ENCODE measurements around the gene N4BP2L2. TPM values are rescaled to one million over a fixed set of nuclear protein-coding genes. Genes with fewer than 3 reads are reported as not detected.

The N4BP2L2 gene
- total RNA-seq, 1 experiment from 2014 or later, result 92.7 TPM

- no peak overlapping the region for H3K4me2 ChIP-seq (ENCODE audit: low read length)
- BruUV-seq (replicated peaks), result no TSS peak
- no peaks in the 10 kb centered on the region for H4K20me1 ChIP-seq (ENCODE audit: insufficient read depth)
- H3K4me1 ChIP-seq (ENCODE audit: control insufficient read depth in 1 of 2, insufficient read depth in 2 of 2, low read length in 2 of 2), result no peaks in the 10 kb centered on the region
- TF ChIP-seq EZH2phosphoT487 (IDR thresholded peaks at IDR 0.05; ENCODE audit: borderline replicate concordance), result no peak
- TF ChIP-seq SRF (IDR thresholded peaks at IDR 0.05; ENCODE audit: low read depth), result no peak
- TF ChIP-seq ELF1 (IDR thresholded peaks at IDR 0.05; ENCODE audit: borderline replicate concordance, low read depth), result no peak
- no peak for TF ChIP-seq FOSL1 (IDR thresholded peaks at IDR 0.05; ENCODE audit: low read depth)
- no peak for TF ChIP-seq SIN3A (IDR thresholded peaks at IDR 0.05; ENCODE audit: low read depth)
- no peak for TF ChIP-seq RAD21 (IDR thresholded peaks at IDR 0.05; ENCODE audit: low read depth)
- no peak for TF ChIP-seq JUND (IDR thresholded peaks at IDR 0.05)
- H2AFZ ChIP-seq (ENCODE audit: low read depth, low read length, poor library complexity, severe bottlenecking), result no peak overlapping the region
- no peaks in the 10 kb centered on the region for H3K36me3 ChIP-seq (ENCODE audit: control insufficient read depth in 1 of 2, insufficient read depth in 2 of 2, low read length in 2 of 2)
- CTCF ChIA-PET, result no interaction called here
- no peaks in the 10 kb centered on the region for H3K9me2 ChIP-seq (ENCODE audit: insufficient read depth)
- POLR2A ChIA-PET, result no interaction called here
- no peaks in the 10 kb centered on the region for H3K27me3 ChIP-seq (ENCODE audit: insufficient read depth, low read length)
- intact Hi-C loops (cut with micrococcal nuclease), result no loop called here
- RAD21 ChIA-PET (ENCODE audit: low non-redundant PET in 1 of 2, low total read pairs in 2 of 2, uncharacterized antibody in 2 of 2, unreplicated experiment in 2 of 2), result no interaction called here
- no peak overlapping the region for H3K9ac ChIP-seq (ENCODE audit: low read length)
- no peaks in the 10 kb centered on the region for H3K9me3 ChIP-seq (ENCODE audit: control insufficient read depth in 1 of 2, insufficient read depth in 1 of 2, low read depth in 1 of 2, low read length in 2 of 2)
- H3K79me2 ChIP-seq (ENCODE audit: insufficient read depth, low read length), result no peaks in the 10 kb centered on the region
- H3K27ac ChIP-seq (ENCODE audit: low read depth, low read length), result no peak overlapping the region
- no peak for ATAC-seq
- DNase-seq (ENCODE audit: low read depth, low spot score), result no peak
- H3K4me3 ChIP-seq (replicated peaks in 1 of 2; ENCODE audit: low read depth in 1 of 2, low read length in 2 of 2), result no peak overlapping the region
Measured at GRCh38 chr13:32503727-32504126, 34.9 kb downstream of the N4BP2L2 start.

GRCh38 chr13:32501064-32501463 is 37.5 kb downstream of the N4BP2L2 start:
- no peak for DNase-seq (ENCODE audit: low read depth, low spot score)
- Histone ChIP-seq H3K36me3 (ENCODE audit: control insufficient read depth in 1 of 2, insufficient read depth in 2 of 2, low read length in 2 of 2) (no peaks in the 10 kb centered on the region), H3K9me2 (ENCODE audit: insufficient read depth) (no peaks in the 10 kb centered on the region), H2AFZ (ENCODE audit: low read depth, low read length, poor library complexity, severe bottlenecking) (no peak overlapping the region), H3K27me3 (ENCODE audit: insufficient read depth, low read length) (no peaks in the 10 kb centered on the region), H3K4me2 (ENCODE audit: low read length) (no peak overlapping the region), H3K9ac (ENCODE audit: low read length) (no peak overlapping the region), H3K4me1 (ENCODE audit: control insufficient read depth in 1 of 2, insufficient read depth in 2 of 2, low read length in 2 of 2) (no peaks in the 10 kb centered on the region), H3K4me3 (replicated peaks in 1 of 2; ENCODE audit: low read depth in 1 of 2, low read length in 2 of 2) (no peak overlapping the region), H3K79me2 (ENCODE audit: insufficient read depth, low read length) (no peaks in the 10 kb centered on the region), H3K27ac (ENCODE audit: low read depth, low read length) (no peak overlapping the region), H3K9me3 (ENCODE audit: control insufficient read depth in 1 of 2, insufficient read depth in 1 of 2, low read depth in 1 of 2, low read length in 2 of 2) (no peaks in the 10 kb centered on the region), H4K20me1 (ENCODE audit: insufficient read depth) (no peaks in the 10 kb centered on the region)
- RAD21 ChIA-PET (ENCODE audit: low non-redundant PET in 1 of 2, low total read pairs in 2 of 2, uncharacterized antibody in 2 of 2, unreplicated experiment in 2 of 2), result no interaction called here
- TF ChIP-seq ATF3 (IDR thresholded peaks at IDR 0.05) (no peak), SRF (IDR thresholded peaks at IDR 0.05; ENCODE audit: low read depth) (no peak), CBX3 (IDR thresholded peaks at IDR 0.05; ENCODE audit: low read depth) (no peak), POLR2AphosphoS5 (IDR thresholded peaks at IDR 0.05; ENCODE audit: low read depth, low read length) (no peak), MAX (IDR thresholded peaks at IDR 0.05) (no peak), SIN3A (IDR thresholded peaks at IDR 0.05; ENCODE audit: low read depth) (no peak), EZH2phosphoT487 (IDR thresholded peaks at IDR 0.05; ENCODE audit: borderline replicate concordance) (no peak)
- POLR2A ChIA-PET, result no interaction called here
- no peak for ATAC-seq
- CTCF ChIA-PET, result interaction anchor here (0.9 kb wide), 1 partner anchor 591 kb away, joined by 3 read pairs; no protein-coding TSS in a partner anchor
- intact Hi-C loops (cut with micrococcal nuclease), result no loop called here
- no TSS peak for BruUV-seq (replicated peaks)

Data from HCT116 (cell line).